D721Med (cell line): ENCODE measurements around the gene LTC4S.

Source experiments
- DNase-seq: peaks from one replicate; pipeline ENCODE4 v3.0.0; 2011; ENCODE audit warnings: low spot score; ENCODE audit not compliant: insufficient read length
- FAIRE-seq: peaks from 2 replicates; lab custom pipeline; 2011; peaks lifted over from hg19 to GRCh38; lab: Jason Lieb, UNC
- TF ChIP-seq, protein P1 (sequence below): IDR thresholded peaks from 2 replicates; pipeline ENCODE4 v1.5.1; 2012; ENCODE audit warnings: mild to moderate bottlenecking, control low read depth; ENCODE audit not compliant: insufficient read depth; ENCODE audit errors: missing control alignments

The LTC4S gene

GRCh38 chr5:179814090-179814489 is 20.3 kb downstream of the LTC4S start:
- FAIRE-seq (no peak), DNase-seq (no peak)
- TF ChIP-seq, protein P1, sequence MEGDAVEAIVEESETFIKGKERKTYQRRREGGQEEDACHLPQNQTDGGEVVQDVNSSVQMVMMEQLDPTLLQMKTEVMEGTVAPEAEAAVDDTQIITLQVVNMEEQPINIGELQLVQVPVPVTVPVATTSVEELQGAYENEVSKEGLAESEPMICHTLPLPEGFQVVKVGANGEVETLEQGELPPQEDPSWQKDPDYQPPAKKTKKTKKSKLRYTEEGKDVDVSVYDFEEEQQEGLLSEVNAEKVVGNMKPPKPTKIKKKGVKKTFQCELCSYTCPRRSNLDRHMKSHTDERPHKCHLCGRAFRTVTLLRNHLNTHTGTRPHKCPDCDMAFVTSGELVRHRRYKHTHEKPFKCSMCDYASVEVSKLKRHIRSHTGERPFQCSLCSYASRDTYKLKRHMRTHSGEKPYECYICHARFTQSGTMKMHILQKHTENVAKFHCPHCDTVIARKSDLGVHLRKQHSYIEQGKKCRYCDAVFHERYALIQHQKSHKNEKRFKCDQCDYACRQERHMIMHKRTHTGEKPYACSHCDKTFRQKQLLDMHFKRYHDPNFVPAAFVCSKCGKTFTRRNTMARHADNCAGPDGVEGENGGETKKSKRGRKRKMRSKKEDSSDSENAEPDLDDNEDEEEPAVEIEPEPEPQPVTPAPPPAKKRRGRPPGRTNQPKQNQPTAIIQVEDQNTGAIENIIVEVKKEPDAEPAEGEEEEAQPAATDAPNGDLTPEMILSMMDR = no peak

- TF ChIP-seq, protein P1 = no peak
- no peak for FAIRE-seq
- no peak for DNase-seq
Observed at GRCh38 chr5:179815491-179816249, 21.9 kb downstream of the LTC4S start.

DNA sequence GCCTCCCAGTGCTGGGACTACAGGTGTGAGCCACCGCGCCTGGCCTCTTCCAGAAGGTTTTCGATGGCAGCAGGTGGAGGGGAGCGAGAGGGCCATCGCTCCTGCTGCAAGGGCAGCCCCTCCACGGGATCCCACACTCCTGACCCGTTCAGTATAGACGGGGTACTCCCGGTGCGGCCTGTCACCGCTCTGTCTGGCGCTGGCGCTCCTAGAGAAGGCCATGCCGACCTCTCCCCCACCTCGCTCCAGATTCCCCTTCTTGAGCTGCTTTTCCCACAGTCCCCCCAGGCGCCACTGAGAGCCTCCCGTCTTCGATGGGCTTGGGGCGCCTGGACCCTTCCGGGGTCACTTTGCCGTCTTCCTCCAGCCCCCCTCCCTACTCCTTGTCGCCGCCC is 22.6 kb downstream of the LTC4S start:
- TF ChIP-seq, protein P1 = no peak
- no peak for FAIRE-seq
- no peak for DNase-seq

DNA sequence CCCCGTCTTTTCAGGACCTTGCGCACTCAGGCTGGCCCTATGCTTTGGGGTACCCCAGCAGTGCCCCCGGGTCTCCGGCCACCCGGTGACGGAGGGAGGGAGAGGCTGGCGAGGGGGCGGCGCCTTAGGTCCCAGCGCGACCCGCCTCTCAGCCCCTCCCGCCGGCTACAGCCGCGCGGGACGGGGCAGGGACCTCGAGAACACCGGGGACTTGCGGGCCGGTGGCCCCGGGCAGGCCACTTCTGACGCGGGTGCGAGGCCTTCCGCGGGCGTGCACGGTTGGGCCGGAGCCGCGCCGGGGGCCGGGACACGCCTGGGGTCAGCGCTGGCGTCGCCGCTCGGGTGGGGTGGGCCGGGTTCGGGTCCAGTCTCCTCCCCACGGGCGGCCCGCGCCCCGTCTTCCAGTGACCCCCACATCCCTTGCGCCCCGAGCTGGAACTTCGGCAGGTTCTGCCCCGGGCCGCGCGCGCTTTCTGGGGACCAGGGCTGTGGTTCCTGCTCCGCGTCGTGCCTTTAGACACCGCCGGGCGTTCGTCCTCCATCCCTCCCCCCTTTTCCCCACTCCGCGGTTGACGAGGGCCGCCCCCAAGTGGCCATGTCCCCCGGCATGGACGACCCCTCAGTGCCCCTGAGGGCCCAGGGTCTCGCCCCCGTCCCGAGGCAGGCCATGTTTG is 23.1 kb downstream of the LTC4S start:
- FAIRE-seq = no peak
- no peak for DNase-seq
- TF ChIP-seq, protein P1 = no peak

GRCh38 chr5:179817470-179817840 is 23.7 kb downstream of the LTC4S start:
- FAIRE-seq (no peak), DNase-seq (no peak)
- TF ChIP-seq, protein P1 = no peak

DNA sequence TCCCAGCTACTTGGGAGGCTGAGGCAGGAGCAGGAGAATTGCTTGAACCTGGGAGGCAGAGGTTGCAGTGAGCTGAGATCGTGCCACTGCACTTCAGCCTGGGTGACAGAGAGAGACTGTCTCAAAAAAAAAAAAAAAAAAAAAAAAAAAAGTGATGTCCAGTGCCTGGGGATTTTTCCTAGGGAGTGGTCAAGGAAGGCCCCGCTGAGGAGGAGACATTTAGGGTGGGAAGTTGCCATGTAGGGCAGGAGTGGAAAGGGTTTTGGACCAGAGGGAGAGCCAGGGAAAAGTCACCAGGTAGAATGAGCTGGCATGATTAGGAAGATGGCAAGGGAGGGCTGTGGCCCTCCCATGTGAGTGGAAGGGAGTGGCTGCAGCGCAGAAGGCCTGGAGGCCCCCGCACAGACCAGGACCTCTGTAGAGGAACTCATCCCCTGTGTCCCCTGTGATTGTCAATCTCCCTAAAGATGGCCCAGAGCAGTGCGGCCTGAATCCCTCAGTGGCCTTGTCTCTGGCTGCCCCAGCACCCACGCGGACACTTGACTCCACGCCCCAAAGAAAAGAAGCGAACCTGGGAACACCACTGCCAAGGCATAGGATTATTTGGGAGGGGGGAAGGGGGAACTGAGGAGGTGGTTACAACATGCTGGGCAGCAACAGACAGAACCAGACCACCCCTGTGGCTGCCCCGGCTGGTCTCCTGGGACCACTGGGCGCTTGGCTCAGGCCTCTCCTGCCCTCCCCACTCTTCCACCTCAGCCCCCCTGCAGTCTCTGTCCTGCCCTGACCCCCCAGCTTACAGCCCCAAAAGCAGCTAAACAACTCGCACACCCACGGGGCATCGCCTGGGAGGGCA is 24.3 kb downstream of the LTC4S start:
- TF ChIP-seq, protein P1 = no peak
- FAIRE-seq (no peak), DNase-seq (no peak)
